ENCODE data around the gene C1QTNF9.
"Not testable (repeated sequence)": the region's sequence is repeated elsewhere in the genome, so short reads cannot be mapped to it uniquely, and the experiment has no call there.

The C1QTNF9 gene

DNA sequence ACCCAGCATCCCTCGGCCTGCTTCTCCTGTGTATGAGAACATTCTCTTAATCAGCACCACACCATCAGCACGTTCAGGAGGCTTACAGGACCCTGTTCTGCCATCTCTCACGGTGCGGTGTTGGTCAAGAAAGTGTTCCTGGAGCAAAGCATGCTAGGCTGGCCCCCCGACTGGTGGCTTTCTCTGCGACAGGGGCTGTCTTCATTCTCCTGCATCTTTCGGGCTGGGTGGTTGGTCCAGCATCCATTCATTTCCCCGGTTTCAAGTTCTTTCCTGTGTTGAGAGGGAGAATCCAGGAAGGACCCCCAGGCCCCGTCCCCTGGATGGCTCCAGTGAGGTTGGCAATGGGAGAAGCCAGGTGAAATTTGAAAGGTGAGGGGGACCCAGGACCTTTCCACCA, 55.8 kb downstream of the C1QTNF9 start:
- no peak for DNase-seq

DNA sequence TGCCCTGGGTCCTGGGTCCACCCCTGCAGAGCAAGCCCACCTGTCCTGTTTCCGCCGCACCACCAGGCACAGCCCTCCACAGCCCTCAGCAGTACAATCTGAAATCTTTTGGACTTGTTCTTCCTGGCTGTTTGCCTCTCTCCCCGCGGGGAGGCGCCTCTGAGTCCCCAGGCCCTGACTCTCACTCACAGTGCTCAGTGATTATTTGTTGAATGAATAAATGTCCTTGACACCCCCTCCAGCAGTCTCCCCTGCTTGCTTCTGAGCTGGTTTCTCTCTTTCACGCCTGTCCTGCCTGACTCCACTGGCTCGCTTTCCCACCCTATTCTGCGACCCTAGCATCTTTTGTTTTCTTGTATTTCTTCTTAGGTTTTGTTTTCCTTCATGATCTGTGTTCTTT, 56.9 kb downstream of the C1QTNF9 start:
- not testable (repeated sequence) for DNase-seq

DNA sequence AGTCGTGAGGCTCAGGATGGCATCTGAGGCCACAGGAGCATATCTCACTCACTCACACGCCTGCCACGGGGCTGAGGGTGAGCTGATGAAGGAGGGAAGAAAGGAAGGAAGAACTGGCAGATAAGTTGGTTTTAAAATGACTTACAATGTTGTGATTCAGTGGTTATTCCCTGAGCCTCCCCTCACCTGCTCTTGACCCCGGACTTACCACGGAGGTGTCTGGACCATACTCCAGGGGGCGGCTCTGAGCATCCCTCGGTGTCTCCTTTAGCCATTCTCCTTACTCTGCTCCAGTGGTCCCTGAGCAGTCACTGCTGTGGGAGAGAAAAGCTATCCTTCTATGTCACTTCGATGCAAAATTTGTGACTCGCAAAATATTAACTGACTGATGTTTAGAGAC, 61.9 kb downstream of the C1QTNF9 start:
- DNase-seq = not testable (repeated sequence)

Measured in activated CD4-positive, CD25-positive, alpha-beta regulatory T cell treated with anti-CD3 and anti-CD28 coated beads, Interleukin-2, amount 50 U/mL, for 72 hours (primary cell).